HG03378 (cell line): ENCODE measurements around the gene HMG20A.

ENCODE experiments used
- ATAC-seq: cut with Tn5 transposase; IDR thresholded peaks from one replicate; pipeline ENCODE4 v1.9.1; 2021; ENCODE audit warnings: mild to moderate bottlenecking, moderate library complexity; ENCODE audit not compliant: unreplicated experiment

The HMG20A gene

DNA sequence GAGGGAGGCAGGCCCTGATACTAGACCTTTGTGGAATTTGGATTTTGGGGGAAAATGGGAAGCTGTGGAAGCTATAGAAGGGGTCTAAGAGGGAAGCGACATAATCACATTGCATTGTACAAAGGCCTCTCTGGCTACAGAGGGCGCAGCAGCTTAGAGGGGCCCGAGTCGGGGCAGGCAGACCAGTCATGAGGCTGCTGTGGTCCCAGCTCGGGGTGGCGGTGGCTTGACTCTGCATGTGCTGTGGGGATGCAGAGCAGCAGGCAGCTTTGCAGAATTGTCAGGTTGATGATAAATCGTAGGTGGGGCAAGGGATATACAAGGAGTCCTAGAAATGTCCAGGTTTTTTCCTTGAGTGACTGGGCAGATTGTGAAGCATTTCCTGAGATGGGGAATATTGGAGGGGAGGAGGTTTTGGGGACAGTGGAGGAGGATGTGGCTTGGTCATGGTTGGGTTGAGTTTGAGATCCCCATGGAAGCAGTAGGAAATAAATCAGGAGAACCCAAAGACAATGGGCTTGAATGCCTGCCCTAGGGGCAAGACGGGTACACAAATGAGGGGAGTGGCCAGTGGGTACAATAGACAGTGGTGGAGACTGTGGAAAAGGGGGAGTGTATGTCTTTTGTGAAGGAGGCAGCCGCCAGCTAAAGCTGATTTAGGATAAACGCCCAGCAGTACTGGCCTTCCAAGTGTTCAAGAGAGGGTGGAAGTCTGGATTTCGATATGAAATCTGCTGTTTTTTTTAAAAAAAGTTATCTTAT, 94.1 kb downstream of the HMG20A start:
- ATAC-seq: no peak

DNA sequence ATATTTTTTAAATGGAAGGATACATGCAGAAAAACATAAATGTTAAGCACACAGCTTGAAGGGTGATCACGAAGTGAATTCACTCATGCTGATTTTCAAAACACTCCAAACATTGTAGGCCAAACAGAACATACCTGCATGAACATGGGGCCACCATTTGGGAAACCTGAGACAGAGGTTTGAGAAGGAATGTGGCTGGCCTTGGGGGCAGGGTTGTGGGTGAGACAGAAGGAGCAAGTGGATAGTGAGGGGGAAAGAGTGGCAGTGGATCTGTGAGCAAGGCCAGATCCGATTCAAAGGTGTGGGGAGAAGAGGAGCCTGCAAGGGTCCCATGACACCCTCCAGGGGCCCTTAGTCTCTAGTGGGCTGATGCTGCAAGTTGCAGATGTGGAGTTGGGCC, 94.9 kb downstream of the HMG20A start:
- no peak for ATAC-seq

DNA sequence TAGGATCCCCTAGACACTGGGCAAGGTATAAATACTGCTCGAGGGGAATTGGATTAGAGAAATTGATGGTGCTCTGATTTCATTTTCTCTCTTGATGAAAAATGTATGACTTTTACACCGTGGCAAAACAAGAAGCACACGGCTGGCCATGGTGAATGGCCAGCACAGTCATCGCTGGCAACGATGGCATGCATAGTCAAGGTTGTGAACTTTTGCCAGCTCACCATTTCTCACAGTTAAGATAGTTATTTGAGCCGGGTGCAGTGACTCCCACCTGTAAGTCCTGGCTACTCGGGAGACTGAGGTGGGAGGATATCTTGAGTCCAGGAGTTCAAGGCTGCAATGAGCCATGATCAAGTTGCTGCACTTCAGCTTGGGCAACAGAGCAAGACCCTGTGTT, 95.4 kb downstream of the HMG20A start:
- no peak for ATAC-seq

DNA sequence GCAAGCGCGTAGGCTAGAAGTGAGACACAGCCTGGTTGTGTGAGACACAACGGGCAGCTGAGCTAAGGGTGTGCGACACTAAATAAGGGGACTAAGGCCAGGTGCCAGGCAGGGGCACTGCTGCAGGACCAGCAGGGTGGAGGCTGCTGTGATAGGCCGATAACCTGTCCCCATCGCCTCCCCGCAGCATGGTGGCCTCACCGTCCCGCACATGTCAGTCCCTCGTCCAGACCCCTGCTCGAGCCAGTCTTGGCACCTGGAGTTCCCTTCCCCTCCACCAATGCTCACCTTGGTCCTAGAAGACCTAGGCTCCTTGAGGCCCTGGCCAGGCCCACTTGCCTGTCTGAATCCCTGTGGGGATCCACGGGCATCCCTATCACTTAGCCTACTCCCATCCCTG, 96.1 kb downstream of the HMG20A start:
- ATAC-seq: no peak

DNA sequence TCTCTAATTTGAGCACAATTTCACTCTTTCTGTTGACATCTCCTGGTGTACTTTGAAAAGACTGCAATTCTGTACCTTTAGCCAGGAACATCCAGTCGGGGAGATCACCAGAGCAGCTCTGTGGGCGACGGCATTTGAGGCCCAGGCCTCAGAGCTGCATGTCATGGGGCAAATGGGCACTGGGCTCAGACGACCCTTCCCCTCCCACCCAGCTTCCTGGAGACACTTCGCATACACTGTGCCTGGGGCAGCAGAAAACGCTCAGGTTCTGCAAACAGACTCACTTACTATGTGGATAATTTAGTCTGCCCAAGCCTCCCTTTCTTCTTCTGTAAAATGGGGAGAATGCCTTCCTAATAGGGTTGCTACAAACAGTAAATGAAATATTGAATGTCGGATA, 96.9 kb downstream of the HMG20A start:
- ATAC-seq: no peak

DNA sequence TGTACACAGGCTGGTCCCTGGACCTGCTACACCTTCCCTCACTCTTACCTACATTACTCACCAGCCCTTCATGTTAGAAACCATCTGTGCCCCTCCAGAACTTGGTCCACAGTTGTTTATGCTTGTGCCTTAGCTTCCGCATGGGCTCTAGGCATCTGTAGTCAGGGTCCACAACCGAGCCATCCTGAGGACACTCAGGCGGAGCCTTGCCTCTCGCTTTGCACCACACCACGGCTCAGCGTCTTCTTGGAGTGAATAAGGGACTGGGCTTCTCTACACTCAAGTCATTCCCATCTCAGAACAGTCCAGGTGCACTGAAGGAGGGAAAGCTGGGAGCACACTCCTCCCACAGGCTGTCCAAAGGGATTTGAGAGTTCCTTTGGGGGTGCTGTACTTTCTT, 97.8 kb downstream of the HMG20A start:
- no peak for ATAC-seq

DNA sequence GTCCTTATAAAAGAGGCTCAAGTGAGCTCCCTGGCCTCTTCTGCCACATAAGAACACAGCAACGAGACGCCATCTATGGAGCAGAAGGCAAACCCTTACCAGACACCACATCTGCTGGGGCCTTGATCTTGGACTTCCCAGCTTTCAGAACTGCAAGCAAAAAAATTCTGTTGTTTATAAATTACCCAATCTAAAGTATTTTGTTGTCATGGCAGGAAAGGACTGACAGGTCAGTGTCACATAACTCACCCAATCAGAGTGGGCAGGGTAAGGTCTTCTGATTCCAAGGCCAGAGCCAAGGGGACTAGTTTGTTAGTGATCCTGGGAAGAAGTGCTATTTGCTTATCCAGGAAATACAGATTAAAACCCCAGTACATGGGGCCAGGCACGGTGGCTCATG, 98.9 kb downstream of the HMG20A start:
- ATAC-seq: no peak

DNA sequence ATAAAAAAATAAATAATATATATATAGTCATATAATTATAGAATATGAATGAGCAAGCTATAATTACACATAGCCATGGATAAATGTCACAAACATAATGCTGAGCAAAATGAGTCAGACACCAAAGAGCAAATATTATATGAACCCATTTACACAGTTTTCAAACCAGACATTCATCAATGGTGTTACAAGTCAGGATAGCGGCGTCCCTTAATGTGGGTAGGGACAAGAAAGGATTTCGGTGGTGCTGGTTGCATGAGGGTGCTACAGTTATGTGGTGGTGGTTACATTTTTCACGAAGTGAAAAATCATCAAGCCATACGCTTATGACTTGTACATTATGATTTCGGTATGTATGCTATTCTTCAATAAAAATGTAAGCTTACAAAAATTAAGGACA, 100.5 kb downstream of the HMG20A start:
- ATAC-seq: no peak

DNA sequence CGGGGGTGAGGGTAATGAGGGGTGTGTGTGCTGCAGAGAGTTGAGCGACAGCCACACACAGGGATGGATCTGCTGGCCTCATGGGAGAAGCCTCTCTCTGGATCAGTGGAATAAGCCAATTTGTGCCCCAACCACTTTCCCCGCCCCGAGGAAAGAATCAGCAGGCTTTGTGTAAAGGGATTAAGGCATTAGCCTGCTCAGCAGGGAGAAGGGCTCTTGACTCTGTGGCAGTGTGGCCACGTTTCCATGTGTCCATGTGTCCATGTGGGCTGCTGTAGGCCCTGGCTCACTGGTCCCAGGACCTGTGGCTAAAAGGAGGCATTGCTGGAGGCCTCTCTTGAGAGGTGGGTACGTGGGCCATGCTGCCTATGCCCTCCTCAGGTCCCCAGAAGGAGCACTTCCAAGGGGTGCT, 104.7 kb downstream of the HMG20A start:
- no peak for ATAC-seq

DNA sequence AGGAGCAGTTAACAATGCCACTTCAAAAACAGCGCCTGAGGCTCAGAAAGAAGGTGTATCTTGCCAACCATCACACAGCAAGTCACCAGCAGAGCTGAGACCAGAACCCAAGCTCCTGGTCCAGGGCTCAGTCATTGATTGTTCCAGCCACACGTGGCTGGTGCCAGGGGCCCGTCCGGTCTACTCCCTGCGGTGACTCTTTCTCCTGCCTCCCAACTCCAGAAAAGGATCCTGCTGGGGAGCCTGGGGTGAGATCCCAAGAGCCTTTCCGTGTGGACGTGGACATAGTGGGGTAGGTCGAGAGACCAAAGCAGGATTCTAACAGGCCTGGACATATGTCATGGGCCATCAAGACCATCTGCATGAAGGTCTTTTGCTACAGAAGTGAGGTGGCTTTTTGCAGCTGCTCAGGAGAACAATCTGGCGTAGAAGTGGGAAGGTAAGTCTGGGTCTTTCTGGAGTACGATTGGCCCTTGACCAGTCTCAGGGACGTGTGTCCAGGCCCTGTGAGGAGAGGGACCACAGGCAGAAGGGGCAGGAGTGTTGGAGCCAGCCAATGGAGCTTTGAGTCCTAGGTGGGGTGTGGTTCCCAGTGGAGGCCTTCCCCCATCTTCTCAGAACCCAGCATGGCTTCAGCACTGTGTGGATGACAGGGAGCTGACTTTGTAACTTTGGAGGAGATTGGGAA, 105.4 kb downstream of the HMG20A start:
- no peak for ATAC-seq

DNA sequence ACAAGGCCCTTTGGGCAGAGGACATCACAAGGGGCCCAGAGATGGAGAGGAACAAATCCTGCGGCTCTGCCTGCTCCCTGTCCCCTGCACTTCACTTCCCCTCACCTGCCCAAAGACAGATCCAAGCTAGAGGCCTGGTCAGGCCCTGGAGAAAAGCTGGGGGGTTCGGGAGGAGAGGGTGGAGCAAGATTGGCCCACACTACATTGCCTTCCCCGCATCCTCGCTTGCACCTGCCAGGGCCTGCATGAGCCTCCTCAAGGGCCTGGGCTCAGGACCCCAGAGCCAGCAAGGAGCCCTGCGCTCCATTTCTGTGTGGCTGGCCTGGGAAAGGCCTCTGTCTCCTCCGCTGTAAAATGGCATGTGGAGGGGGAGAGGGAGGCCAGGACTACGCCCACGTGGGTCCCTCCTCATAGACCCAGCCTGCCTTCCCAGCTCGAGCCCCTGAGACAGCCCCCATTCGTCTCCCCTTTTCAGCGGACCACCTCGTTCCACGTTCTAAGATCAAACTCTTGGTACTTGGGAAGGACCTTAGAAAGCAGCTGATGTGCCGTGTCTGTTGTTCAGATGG, 106.0 kb downstream of the HMG20A start:
- ATAC-seq: no peak

DNA sequence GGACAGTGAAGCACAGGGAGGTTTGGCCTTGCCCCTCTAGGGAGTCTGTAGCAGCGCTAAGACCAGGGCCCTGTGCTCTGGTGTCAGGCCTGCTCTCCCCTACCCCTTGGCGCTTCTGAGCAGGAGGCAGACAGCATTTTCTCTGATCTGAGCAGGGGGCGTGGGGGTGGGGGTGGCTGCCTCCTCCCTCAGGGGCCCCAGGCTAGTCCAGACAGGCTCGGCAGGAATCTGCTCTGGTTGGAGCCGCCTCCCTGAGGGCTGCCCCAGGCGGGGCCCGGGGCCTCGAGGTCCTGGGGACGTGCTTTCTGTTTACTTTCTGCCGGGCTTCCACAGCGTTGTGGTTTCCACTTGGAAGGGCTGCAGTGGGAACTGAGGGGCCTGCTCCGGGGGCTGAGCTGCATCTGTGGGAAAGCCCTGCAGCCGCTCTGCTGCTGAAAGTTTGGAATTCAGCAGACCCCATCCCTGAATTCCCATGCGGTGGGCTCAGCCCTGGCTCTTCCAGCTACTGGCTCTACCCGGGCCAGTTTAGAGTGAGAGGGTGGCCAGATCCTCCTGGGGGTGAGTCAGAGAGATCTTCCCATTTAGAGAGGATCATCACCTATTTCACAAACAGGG, 106.6 kb downstream of the HMG20A start:
- no peak for ATAC-seq

DNA sequence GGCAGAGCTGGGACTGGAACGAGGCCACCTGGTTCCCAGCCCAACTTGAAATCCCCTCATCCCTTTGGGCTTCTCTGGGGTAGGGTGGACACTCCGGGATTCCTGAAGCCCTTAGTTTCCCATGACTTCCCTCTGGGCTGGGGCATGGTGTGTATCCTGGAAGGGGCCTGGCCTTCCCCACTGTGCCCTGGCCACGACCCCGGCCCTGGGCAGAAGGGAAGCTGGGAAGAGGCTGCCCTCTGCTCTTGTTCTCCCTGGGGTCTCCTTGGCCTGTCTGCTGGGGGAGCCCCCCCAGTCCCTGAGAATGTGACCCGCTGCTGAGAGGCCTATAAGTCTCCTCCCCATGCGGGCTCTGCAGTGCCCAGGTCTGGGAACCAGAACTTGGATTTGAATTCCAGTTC, 107.1 kb downstream of the HMG20A start:
- no peak for ATAC-seq

DNA sequence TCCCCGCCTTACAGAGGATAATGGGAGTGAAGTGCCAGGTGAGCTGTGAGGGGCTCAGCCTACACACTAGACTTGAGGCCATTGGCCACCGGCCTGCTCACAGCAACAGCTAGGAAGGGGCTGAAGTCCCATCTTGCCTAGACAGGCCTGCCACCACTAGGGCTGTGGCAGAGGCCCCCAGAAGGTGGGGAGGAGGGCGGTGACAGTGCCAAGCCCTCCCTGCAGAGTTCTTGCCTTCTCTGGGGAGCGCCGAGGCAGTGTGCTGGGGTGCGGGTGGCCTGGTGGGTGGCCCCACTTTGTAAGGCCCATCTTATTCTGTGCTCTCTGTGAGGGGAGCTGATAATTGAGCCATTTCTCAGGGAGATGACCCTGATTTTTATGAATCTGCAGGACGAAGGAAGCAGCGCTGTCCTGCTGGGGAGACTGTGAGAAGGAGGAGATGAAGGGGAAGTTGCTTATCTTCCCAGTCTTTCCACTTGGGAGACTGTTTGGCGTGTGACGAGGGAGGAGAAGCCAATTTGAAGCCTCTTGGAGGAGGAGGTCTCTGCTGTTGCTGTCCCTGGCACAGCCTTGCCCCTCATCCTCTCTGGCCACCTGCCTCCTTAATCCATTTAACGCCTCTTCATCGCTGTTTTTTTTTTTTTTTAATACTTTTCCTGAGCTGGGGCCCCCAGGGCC, 107.7 kb downstream of the HMG20A start:
- ATAC-seq: no peak

DNA sequence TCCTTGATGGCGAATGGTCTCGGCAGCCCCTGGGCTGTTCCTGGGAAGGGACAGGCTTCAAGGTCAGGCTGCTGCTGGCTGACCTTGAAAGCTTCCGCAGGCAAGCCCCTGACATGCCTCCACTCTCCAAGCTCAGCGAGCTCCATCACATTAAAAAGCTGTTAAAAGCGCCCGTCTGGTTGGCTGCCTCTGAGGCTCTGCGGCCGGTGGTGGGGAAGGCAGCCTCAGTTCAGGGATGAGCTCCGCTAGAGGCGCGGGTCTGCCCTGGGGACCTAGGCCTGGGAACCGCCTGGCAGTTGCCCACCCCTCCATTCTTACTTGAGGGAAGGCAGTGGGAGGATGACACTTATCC, 108.3 kb downstream of the HMG20A start:
- ATAC-seq: no peak

DNA sequence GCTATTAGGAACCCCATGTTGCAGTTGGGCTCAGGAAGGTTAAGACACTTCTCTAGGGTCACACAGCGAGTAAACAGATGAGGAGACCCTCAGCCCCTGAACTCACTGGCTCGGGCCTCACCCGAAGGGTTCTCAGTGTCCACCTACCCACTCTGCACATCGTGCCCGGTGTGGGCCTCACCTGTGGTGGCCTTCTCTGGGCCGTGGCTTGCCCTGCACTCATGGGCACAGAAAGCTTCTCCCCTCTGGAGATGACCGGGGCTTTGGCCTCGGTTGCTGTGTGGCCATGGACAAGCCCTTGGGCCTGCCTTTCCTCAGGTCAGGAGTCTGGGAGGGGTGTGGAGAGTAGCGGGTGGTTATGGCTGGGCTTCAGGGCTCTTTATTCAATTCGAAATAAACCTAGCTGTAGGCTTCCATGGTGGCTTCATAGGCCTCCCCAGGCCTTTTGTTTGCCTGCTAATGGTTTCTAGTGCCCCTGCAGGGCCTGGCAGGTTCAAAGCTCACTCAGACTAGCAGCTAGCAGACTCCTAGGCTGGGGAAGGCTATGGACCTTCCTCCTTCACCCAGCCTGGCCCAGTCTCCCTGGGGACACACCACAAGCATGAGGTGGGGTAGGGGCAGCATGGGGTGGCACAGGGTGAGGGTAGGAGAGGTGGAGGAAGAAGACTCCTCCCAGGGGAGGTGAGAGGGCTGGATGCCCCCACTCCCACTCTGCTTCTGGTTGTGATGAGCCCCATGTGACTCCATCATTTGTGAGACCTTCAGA, 108.9 kb downstream of the HMG20A start:
- no peak for ATAC-seq

DNA sequence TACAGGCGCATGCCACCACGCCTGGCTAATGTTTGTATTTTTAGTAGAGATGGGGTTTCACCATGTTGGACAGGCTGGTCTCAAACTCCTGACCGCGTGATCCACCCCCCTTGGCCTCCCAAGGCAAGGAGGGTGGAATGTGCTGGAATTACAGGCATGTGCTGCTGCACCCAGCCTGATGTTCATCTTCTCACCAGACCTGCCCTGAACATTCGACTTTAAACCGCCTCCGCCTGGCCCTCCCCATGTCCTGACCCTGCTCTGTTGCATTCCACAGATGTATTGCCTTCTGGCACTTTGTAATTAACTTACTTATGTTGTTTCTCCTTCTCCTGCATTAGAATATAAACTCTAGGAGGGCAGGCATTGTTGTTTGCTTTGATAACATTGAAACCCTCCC, 109.9 kb downstream of the HMG20A start:
- no peak for ATAC-seq

DNA sequence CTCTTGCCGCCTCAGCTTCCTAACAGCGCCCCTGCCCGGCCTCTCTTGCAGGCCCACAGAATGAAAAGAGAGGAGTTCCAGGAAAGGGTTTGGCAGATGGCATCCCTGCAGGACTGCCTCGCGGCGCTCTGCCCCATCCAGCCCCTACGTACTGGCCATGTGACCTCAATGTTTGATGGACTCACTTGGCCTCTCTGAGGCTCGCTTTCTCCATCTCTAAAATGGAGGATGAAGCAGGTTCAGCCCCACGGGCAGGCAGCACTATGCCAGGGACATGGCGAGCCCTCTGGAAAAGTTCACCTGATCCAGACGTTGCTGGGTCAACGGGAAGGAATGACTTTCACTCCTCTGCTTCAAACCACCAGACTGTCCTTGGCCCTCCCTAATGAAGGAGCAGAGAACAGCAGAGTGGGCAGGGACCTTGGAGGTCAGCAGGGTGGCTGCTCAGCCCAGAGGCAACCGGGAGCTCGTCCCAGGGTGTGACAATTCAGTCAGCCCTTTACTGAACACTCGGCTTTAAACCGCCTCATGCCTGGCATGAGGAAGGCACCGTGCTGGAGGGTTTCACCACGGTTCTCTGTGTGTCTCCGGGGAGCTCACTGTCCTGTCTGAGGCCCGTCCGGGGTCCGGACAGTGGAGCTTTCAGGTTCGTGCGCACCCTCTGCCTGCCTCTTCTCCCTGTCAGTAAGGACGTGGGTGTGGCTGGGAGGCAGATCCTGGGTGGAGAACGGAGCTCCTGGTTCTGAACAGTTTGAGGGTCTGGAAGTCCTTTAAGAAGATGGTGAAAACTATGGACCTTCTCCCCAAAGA, 110.7 kb downstream of the HMG20A start:
- ATAC-seq: no peak

DNA sequence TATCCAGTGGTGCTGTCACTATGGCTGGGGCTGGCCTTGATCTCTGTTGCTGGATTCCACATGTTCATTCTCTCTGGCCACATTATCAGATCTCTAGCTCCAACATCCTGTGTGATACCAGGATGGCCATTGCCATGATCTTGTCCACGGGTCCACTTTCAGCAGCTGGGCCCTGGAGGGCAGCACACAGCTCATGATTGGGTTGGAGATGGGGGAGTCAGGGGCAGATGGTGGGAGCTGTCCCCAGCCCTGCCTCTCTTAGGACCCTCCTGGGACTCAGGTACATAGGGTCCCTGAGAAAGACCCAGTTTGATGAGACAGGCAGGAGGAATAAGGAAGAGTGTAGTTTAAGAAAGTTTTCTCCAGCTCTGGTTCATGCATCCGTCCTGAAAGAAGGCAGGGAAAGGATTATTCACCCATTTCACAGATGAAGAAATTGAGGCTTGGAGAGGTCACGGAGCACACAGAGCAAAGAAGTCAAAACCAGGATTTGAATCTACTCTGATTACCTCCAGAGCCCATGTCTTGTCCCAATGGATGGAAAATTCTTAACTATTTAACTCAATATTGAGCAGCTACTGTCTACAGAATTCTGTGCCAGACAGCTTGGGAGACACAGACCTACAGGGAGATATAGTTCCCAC, 111.5 kb downstream of the HMG20A start:
- ATAC-seq: no peak
